ENCODE data around the gene ATP6V0B. TPM values are rescaled to one million over a fixed set of nuclear protein-coding genes. Genes with fewer than 3 reads are reported as not detected.

ATP6V0B gene
- total RNA-seq, 1 donor, result 89.4 TPM

DNA sequence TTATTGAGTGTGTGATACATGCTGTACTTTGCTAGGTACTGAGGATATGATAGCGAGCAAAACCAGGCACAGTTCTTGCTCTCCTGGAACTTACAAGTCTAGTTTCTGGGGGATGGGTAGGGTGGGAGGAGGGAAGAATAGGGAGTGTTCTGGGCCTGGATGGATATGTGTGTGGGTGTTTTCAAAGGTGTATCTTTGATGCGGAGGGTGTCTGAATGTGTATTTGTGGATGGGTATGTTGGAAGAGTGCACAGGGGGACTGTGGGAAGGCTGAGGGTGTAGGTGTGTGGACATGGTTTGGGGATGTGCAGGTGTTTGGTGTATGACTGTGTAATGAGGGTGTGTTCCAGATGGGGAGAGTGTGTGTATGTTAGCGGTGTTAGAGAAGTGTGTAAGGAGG is 9.4 kb upstream of the ATP6V0B start:
- no peak for DNase-seq (ENCODE audit: insufficient read length, low spot score, missing footprints)
- no peaks in the 10 kb centered on the region for H3K27me3 ChIP-seq (ENCODE audit: insufficient read depth, low read length)

DNA sequence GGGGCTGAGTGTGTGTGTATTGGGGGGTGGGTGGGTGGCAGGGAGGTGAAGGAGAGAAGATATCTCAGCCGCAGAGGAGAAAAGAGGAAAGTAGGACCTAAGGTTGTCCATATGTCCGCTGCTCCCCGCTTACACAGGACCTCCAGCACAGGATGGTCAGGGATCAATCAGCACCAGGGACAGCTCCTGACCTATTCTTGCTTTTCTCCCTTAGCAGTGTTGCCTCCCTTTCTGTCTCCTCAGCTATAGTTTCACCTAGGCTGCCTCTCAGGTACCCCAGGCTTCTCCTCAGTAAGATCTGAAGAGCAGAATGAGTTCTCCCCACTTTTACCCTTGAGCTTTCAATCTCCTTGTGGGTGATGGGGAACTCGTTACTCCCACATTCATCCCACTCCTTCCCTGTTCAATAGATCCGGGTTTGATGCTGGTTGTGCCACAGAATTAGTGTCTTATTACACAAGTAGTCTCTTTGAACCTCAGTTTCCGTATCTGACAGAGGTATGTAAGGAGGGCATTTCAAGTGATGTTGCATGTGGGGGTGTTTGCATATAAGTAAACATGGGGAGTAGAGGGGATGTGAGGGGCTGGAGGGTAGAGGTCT is 6.3 kb upstream of the ATP6V0B start:
- TF ChIP-seq, protein P1, sequence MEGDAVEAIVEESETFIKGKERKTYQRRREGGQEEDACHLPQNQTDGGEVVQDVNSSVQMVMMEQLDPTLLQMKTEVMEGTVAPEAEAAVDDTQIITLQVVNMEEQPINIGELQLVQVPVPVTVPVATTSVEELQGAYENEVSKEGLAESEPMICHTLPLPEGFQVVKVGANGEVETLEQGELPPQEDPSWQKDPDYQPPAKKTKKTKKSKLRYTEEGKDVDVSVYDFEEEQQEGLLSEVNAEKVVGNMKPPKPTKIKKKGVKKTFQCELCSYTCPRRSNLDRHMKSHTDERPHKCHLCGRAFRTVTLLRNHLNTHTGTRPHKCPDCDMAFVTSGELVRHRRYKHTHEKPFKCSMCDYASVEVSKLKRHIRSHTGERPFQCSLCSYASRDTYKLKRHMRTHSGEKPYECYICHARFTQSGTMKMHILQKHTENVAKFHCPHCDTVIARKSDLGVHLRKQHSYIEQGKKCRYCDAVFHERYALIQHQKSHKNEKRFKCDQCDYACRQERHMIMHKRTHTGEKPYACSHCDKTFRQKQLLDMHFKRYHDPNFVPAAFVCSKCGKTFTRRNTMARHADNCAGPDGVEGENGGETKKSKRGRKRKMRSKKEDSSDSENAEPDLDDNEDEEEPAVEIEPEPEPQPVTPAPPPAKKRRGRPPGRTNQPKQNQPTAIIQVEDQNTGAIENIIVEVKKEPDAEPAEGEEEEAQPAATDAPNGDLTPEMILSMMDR (IDR thresholded peaks at IDR 0.05; ENCODE audit: extremely low read depth, low read depth, low read length), result no peak
- DNase-seq (ENCODE audit: insufficient read length, low spot score, missing footprints), result peak; percentile 71
- H3K79me2 ChIP-seq (ENCODE audit: insufficient read depth, low read length), result peaks cover 19% of the 10 kb centered on the region

More for the DNA sequence above, 9.4 kb upstream of the ATP6V0B start:
- Histone ChIP-seq H3K4me2 (ENCODE audit: insufficient read depth, low read length) (no peak overlapping the region), H3K4me1 (ENCODE audit: insufficient read depth, low read length) (peaks cover 2% of the 10 kb centered on the region), H3K4me3 (ENCODE audit: insufficient read depth, low read length) (no peak overlapping the region), H3K79me2 (ENCODE audit: insufficient read depth, low read length) (peaks cover 4% of the 10 kb centered on the region), H2AFZ (ENCODE audit: low read length) (no peak overlapping the region), H3K27ac (ENCODE audit: low read depth, low read length) (no peak overlapping the region), H3K9me3 (ENCODE audit: low read depth, low read length) (no peaks in the 10 kb centered on the region), H3K36me3 (ENCODE audit: insufficient read depth, low read length) (peaks cover 31% of the 10 kb centered on the region), H4K20me1 (ENCODE audit: insufficient read depth, low read length) (peaks cover 6% of the 10 kb centered on the region)
- TF ChIP-seq, protein P1 (IDR thresholded peaks at IDR 0.05; ENCODE audit: extremely low read depth, low read depth, low read length), result no peak

DNA sequence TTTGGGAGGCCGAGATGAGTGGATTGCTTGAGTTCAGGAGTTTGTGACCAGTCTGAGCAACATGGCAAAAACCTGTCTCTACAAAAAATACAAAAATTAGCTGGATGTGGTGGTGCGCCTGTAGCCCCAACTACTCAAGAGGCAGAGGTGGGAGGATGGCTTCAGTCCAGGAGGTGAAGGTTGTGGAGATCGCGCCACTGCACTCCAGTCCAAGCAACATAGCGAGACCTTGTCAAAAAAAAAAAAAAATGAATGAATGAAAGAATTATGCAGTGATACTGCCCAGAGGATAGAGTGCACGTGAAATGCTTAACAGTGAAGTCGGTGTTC is 5.4 kb upstream of the ATP6V0B start:
- Histone ChIP-seq H3K4me3 (ENCODE audit: insufficient read depth, low read length) (peak overlapping the region; percentile 99), H3K4me1 (ENCODE audit: insufficient read depth, low read length) (peaks cover 12% of the 10 kb centered on the region), H4K20me1 (ENCODE audit: insufficient read depth, low read length) (no peaks in the 10 kb centered on the region), H3K36me3 (ENCODE audit: insufficient read depth, low read length) (peaks cover 17% of the 10 kb centered on the region), H2AFZ (ENCODE audit: low read length) (no peak overlapping the region), H3K27me3 (ENCODE audit: insufficient read depth, low read length) (no peaks in the 10 kb centered on the region), H3K9me3 (ENCODE audit: low read depth, low read length) (no peaks in the 10 kb centered on the region), H3K27ac (ENCODE audit: low read depth, low read length) (no peak overlapping the region), H3K4me2 (ENCODE audit: insufficient read depth, low read length) (peak overlapping the region; percentile 69), H3K79me2 (ENCODE audit: insufficient read depth, low read length) (peaks cover 19% of the 10 kb centered on the region)
- DNase-seq (ENCODE audit: insufficient read length, low spot score, missing footprints), result no peak
- TF ChIP-seq, protein P1 (IDR thresholded peaks at IDR 0.05; ENCODE audit: extremely low read depth, low read depth, low read length), result no peak

More for the DNA sequence above, 6.3 kb upstream of the ATP6V0B start:
- H3K4me2 ChIP-seq (ENCODE audit: insufficient read depth, low read length), result no peak overlapping the region
- no peak overlapping the region for H3K27ac ChIP-seq (ENCODE audit: low read depth, low read length)
- H3K27me3 ChIP-seq (ENCODE audit: insufficient read depth, low read length), result no peaks in the 10 kb centered on the region
- H3K4me1 ChIP-seq (ENCODE audit: insufficient read depth, low read length), result peaks cover 8% of the 10 kb centered on the region
- no peak overlapping the region for H2AFZ ChIP-seq (ENCODE audit: low read length)
- H4K20me1 ChIP-seq (ENCODE audit: insufficient read depth, low read length), result no peaks in the 10 kb centered on the region
- no peaks in the 10 kb centered on the region for H3K9me3 ChIP-seq (ENCODE audit: low read depth, low read length)
- peaks cover 17% of the 10 kb centered on the region for H3K36me3 ChIP-seq (ENCODE audit: insufficient read depth, low read length)
- no peak overlapping the region for H3K4me3 ChIP-seq (ENCODE audit: insufficient read depth, low read length)

DNA sequence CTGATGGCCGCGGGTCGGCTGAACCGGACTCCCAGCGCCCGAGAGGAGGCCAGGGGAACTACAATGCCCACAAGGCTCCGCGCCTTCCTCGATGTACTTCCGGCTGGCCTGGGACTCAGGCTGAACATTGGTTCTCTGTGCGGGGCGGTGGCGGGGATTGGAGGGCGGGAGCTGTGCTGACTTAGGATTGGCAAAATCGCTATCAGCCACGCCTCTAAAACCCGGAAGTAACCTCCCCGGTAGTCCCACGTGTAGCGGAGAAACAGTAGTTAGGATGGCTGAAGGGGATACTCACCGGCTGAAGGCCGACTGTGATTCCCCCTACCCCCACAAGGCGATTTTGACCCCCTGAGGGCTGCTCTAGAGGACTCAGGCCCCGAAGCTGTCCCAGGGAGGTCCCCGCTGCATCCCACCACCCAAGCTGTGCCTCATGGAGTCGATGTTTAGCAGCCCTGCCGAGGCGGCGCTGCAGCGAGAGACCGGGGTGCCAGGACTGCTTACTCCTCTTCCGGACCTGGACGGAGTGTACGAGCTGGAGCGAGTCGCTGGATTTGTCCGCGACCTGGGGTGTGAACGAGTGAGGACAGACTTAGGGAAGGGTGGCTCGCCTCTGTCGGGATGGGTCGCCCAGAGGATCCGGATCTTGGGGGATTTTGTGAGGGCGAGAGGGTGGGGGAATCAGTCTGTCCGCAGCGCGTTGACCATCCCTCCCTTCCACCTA is 4.9 kb upstream of the ATP6V0B start, which contains the start of gene DPH2:
Gene DPH2, plus strand, starts transcription at position 265 of the 721 bp plus-strand sequence. Its CDS starts 166 bp downstream, at position 431.
- TF ChIP-seq, protein P1 (IDR thresholded peaks at IDR 0.05; ENCODE audit: extremely low read depth, low read depth, low read length), result peak; percentile 6
- DNase-seq (ENCODE audit: insufficient read length, low spot score, missing footprints), result peak; percentile 100
- H3K27ac ChIP-seq (ENCODE audit: low read depth, low read length), result peak within 1 kb of the TSS; percentile 56

More for the DNA sequence above, 4.9 kb upstream of the ATP6V0B start, which contains the start of gene DPH2:
- no peaks in the 10 kb centered on the region for H4K20me1 ChIP-seq (ENCODE audit: insufficient read depth, low read length)
- H3K4me2 ChIP-seq (ENCODE audit: insufficient read depth, low read length), result peak within 1 kb of the TSS; percentile 89
- H3K36me3 ChIP-seq (ENCODE audit: insufficient read depth, low read length), result peaks cover 17% of the 10 kb centered on the region
- H3K4me3 ChIP-seq (ENCODE audit: insufficient read depth, low read length), result peak within 1 kb of the TSS; percentile 99
- no peaks in the 10 kb centered on the region for H3K27me3 ChIP-seq (ENCODE audit: insufficient read depth, low read length)
- H2AFZ ChIP-seq (ENCODE audit: low read length), result peak within 1 kb of the TSS; percentile 95
- H3K79me2 ChIP-seq (ENCODE audit: insufficient read depth, low read length), result peaks cover 21% of the 10 kb centered on the region
- H3K9me3 ChIP-seq (ENCODE audit: low read depth, low read length), result no peaks in the 10 kb centered on the region
- peaks cover 13% of the 10 kb centered on the region for H3K4me1 ChIP-seq (ENCODE audit: insufficient read depth, low read length)
